HL-60/S4 (cell line): ENCODE measurements around the gene LAMA3.

Experiments
- in situ Hi-C: fragments of 300-500 bp; cut with MboI; formaldehyde crosslinking; loops from 2 replicates; pipeline ENCODE4 v1.14.3; 2022; ENCODE audit warnings: low sequenced_read_pairs

LAMA3 gene

GRCh38 chr18:23982155-23983079 lies 293.2 kb downstream of the LAMA3 start:
- in situ Hi-C loops, result no loop called here

- in situ Hi-C loops, result no loop called here
These were observed 293.9 kb downstream of the LAMA3 start for GRCh38 chr18:23983112-23983511.

GRCh38 chr18:23986600-23987359 lies 297.5 kb downstream of the LAMA3 start:
- in situ Hi-C loops, result no loop called here

- in situ Hi-C loops, result no loop called here
These were observed 301.5 kb downstream of the LAMA3 start for GRCh38 chr18:23990474-23991410.

- in situ Hi-C loops, result no loop called here
These were observed 303.1 kb downstream of the LAMA3 start for GRCh38 chr18:23992089-23992940.

GRCh38 chr18:23992941-23993280 lies 303.7 kb downstream of the LAMA3 start:
- in situ Hi-C loops, result no loop called here

- in situ Hi-C loops, result no loop called here
These were observed 305.2 kb downstream of the LAMA3 start for GRCh38 chr18:23994361-23994902.

- in situ Hi-C loops, result no loop called here
These were observed 305.9 kb downstream of the LAMA3 start for GRCh38 chr18:23995180-23995579.

GRCh38 chr18:23998018-23998417 lies 308.8 kb downstream of the LAMA3 start:
- in situ Hi-C loops, result no loop called here

- in situ Hi-C loops, result no loop called here
These were observed 309.6 kb downstream of the LAMA3 start for GRCh38 chr18:23998820-23999219.

- in situ Hi-C loops, result no loop called here
These were observed 311.6 kb downstream of the LAMA3 start for GRCh38 chr18:24000613-24001490.

GRCh38 chr18:24002479-24002878 lies 313.2 kb downstream of the LAMA3 start:
- in situ Hi-C loops, result no loop called here

GRCh38 chr18:24003288-24003687 lies 314.0 kb downstream of the LAMA3 start:
- in situ Hi-C loops, result no loop called here

GRCh38 chr18:24003903-24004640 lies 314.8 kb downstream of the LAMA3 start:
- in situ Hi-C loops, result no loop called here
